Measurements from ENCODE around the gene FAM171A2. TPM values are rescaled to one million over a fixed set of nuclear protein-coding genes. Genes with fewer than 3 reads are reported as not detected.
A peak's percentile ranks its signal among the peaks of the same experiment; 100 is the strongest.

The FAM171A2 gene
- total RNA-seq, 2 donors from 2014 or later, result 2.9 TPM; not detected in 1

GRCh38 chr17:44387804-44388203 is 24.2 kb upstream of the FAM171A2 start:
- no peak overlapping the region for H3K4me3 ChIP-seq
- H3K36me3 ChIP-seq (replicated peaks in 1 of 2; ENCODE audit: insufficient read depth in 1 of 2, low read depth in 2 of 2), result no peaks in the 10 kb centered on the region
- peaks cover 17% of the 10 kb centered on the region for H3K4me1 ChIP-seq
- no peaks in the 10 kb centered on the region for H3K27me3 ChIP-seq
- no peaks in the 10 kb centered on the region for H3K9me3 ChIP-seq
- no peak overlapping the region for H3K27ac ChIP-seq
- TF ChIP-seq, protein P1, sequence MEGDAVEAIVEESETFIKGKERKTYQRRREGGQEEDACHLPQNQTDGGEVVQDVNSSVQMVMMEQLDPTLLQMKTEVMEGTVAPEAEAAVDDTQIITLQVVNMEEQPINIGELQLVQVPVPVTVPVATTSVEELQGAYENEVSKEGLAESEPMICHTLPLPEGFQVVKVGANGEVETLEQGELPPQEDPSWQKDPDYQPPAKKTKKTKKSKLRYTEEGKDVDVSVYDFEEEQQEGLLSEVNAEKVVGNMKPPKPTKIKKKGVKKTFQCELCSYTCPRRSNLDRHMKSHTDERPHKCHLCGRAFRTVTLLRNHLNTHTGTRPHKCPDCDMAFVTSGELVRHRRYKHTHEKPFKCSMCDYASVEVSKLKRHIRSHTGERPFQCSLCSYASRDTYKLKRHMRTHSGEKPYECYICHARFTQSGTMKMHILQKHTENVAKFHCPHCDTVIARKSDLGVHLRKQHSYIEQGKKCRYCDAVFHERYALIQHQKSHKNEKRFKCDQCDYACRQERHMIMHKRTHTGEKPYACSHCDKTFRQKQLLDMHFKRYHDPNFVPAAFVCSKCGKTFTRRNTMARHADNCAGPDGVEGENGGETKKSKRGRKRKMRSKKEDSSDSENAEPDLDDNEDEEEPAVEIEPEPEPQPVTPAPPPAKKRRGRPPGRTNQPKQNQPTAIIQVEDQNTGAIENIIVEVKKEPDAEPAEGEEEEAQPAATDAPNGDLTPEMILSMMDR (IDR thresholded peaks at IDR 0.05), result no peak
- no peak for TF ChIP-seq POLR2A (IDR thresholded peaks at IDR 0.05)
- intact Hi-C loops (cut with DNase I), result no loop called here
- ATAC-seq, result no peak
- no peak for DNase-seq
- WGBS, 2 donors, result 57 to 77% methylated on average over 1 to 2 of the region's 2 CpGs

- no peak for TF ChIP-seq POLR2A (IDR thresholded peaks at IDR 0.05)
- TF ChIP-seq, protein P1 (IDR thresholded peaks at IDR 0.05), result no peak
- 35 to 40% methylated on average over 6 to 10 of the region's 10 CpGs for WGBS, 2 donors
- intact Hi-C loops (cut with DNase I), result no loop called here
- no peaks in the 10 kb centered on the region for H3K36me3 ChIP-seq (replicated peaks in 1 of 2; ENCODE audit: insufficient read depth in 1 of 2, low read depth in 2 of 2)
- no peak overlapping the region for H3K27ac ChIP-seq
- no peaks in the 10 kb centered on the region for H3K27me3 ChIP-seq
- no peak for ATAC-seq
- H3K4me1 ChIP-seq, result peaks cover 17% of the 10 kb centered on the region
- no peaks in the 10 kb centered on the region for H3K9me3 ChIP-seq
- DNase-seq, result no peak
- H3K4me3 ChIP-seq, result no peak overlapping the region
These were observed 22.5 kb upstream of the FAM171A2 start for GRCh38 chr17:44386182-44386525.

DNA sequence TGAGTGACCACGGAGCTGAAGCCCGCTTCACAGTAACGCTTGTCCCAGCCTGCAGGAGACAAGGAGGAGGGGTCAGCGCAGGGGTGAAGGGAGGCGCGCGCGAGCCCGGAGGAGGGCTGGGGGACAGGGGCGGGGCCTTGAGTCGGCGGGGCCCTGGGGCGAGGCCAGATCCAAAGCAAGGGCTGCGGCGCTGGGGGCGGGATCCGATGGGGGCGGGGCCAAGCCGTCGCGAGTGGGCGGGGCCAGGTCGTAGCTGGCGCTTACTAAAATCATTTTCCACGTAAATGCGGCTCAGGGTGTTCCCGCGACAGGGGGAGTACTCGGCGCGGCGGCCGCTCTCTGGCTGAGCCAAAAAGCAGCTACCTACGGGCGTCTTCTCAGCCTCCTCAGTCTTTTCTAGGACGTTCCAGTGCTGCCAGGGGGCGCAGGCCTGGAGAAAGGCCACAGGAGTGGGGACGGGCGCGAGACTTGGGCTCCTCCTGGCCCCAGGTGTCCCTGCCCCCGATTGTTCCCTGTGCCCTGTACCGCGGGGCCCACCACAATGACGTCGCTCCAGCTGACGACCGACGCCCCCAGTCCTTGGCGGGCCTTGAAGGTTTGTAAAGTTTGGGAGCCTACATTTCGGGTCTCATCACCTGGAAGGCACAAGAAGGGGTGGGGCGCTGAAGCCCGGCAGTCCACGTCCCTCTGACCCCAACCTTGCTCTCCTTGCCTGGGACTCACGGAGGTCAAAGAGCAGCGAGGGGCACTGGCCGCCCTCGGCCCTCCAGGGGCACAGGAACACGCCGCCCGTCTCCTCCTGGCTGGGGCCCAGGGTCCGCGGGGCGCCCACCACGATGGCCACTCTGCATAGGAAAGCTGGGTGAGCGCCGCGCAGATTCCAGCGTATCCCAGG is 21.9 kb upstream of the FAM171A2 start:
- Histone ChIP-seq H3K27me3 (no peaks in the 10 kb centered on the region), H3K9me3 (no peaks in the 10 kb centered on the region), H3K27ac (no peak overlapping the region), H3K4me3 (no peak overlapping the region), H3K36me3 (replicated peaks in 1 of 2; ENCODE audit: insufficient read depth in 1 of 2, low read depth in 2 of 2) (no peaks in the 10 kb centered on the region), H3K4me1 (peaks cover 17% of the 10 kb centered on the region)
- TF ChIP-seq, protein P1 (IDR thresholded peaks at IDR 0.05), result peak in 3 of 7 experiments; percentile 7 to 22 (median 11)
- peak in 2 of 3 donors; percentile 54 to 62 for TF ChIP-seq POLR2A (IDR thresholded peaks at IDR 0.05)
- intact Hi-C loops (cut with DNase I), result no loop called here
- WGBS, 2 donors, result 0 to 4% methylated on average over 11 to 65 of the region's 68 CpGs
- ATAC-seq (peak; percentile 88), DNase-seq (peak; percentile 83 to 92 (median 87))

GRCh38 chr17:44384823-44385286 is 21.2 kb upstream of the FAM171A2 start:
- TF ChIP-seq, protein P1 (IDR thresholded peaks at IDR 0.05), result no peak
- TF ChIP-seq POLR2A (IDR thresholded peaks at IDR 0.05), result no peak
- Histone ChIP-seq H3K4me1 (peaks cover 17% of the 10 kb centered on the region), H3K36me3 (replicated peaks in 1 of 2; ENCODE audit: insufficient read depth in 1 of 2, low read depth in 2 of 2) (no peaks in the 10 kb centered on the region), H3K9me3 (no peaks in the 10 kb centered on the region), H3K27me3 (no peaks in the 10 kb centered on the region), H3K4me3 (no peak overlapping the region), H3K27ac (no peak overlapping the region)
- WGBS, 2 donors, result 0 to 4% methylated on average over 13 to 26 of the region's 26 CpGs
- no peak for ATAC-seq
- no peak for DNase-seq
- intact Hi-C loops (cut with DNase I), result no loop called here

Measured in body of pancreas (tissue), 4 donors.